Measurements from ENCODE around the gene S100A3.

DNA sequence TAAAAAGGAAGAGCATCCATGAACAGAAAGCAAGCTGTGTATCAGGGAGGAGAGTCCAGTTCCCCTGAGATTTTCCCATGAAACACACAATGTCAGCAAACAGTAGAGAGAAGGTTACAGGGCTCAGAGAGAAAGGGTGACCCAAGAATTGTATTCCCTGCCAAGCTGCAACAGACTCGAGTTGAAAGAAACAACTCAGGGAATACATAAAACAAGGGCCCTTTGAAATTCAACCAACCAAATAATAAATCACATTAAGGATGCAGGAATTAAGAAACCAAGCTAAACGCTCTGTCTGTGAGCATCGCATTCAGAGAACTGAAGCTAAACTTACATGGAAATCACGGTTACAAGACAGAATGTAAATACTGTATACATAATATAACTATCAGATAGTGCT lies 43.7 kb upstream of the S100A3 start:
- TF ChIP-seq, protein P1, sequence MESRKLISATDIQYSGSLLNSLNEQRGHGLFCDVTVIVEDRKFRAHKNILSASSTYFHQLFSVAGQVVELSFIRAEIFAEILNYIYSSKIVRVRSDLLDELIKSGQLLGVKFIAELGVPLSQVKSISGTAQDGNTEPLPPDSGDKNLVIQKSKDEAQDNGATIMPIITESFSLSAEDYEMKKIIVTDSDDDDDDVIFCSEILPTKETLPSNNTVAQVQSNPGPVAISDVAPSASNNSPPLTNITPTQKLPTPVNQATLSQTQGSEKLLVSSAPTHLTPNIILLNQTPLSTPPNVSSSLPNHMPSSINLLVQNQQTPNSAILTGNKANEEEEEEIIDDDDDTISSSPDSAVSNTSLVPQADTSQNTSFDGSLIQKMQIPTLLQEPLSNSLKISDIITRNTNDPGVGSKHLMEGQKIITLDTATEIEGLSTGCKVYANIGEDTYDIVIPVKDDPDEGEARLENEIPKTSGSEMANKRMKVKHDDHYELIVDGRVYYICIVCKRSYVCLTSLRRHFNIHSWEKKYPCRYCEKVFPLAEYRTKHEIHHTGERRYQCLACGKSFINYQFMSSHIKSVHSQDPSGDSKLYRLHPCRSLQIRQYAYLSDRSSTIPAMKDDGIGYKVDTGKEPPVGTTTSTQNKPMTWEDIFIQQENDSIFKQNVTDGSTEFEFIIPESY (IDR thresholded peaks at IDR 0.05) = no peak
- TF ChIP-seq, protein P2, sequence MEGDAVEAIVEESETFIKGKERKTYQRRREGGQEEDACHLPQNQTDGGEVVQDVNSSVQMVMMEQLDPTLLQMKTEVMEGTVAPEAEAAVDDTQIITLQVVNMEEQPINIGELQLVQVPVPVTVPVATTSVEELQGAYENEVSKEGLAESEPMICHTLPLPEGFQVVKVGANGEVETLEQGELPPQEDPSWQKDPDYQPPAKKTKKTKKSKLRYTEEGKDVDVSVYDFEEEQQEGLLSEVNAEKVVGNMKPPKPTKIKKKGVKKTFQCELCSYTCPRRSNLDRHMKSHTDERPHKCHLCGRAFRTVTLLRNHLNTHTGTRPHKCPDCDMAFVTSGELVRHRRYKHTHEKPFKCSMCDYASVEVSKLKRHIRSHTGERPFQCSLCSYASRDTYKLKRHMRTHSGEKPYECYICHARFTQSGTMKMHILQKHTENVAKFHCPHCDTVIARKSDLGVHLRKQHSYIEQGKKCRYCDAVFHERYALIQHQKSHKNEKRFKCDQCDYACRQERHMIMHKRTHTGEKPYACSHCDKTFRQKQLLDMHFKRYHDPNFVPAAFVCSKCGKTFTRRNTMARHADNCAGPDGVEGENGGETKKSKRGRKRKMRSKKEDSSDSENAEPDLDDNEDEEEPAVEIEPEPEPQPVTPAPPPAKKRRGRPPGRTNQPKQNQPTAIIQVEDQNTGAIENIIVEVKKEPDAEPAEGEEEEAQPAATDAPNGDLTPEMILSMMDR (IDR thresholded peaks at IDR 0.05; ENCODE audit: low read depth, low read length, missing input control) = no peak
- TF ChIP-seq, protein P3, sequence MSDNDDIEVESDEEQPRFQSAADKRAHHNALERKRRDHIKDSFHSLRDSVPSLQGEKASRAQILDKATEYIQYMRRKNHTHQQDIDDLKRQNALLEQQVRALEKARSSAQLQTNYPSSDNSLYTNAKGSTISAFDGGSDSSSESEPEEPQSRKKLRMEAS (IDR thresholded peaks at IDR 0.05) = no peak
- TF ChIP-seq YY1 (IDR thresholded peaks at IDR 0.05) = no peak
- no peak for TF ChIP-seq RAD21 (IDR thresholded peaks at IDR 0.05)
- TF ChIP-seq TAF1 (conservative IDR thresholded peaks at IDR 0.05) = no peak
- no peak for TF ChIP-seq SP1 (IDR thresholded peaks at IDR 0.05)
- TF ChIP-seq, protein P4, sequence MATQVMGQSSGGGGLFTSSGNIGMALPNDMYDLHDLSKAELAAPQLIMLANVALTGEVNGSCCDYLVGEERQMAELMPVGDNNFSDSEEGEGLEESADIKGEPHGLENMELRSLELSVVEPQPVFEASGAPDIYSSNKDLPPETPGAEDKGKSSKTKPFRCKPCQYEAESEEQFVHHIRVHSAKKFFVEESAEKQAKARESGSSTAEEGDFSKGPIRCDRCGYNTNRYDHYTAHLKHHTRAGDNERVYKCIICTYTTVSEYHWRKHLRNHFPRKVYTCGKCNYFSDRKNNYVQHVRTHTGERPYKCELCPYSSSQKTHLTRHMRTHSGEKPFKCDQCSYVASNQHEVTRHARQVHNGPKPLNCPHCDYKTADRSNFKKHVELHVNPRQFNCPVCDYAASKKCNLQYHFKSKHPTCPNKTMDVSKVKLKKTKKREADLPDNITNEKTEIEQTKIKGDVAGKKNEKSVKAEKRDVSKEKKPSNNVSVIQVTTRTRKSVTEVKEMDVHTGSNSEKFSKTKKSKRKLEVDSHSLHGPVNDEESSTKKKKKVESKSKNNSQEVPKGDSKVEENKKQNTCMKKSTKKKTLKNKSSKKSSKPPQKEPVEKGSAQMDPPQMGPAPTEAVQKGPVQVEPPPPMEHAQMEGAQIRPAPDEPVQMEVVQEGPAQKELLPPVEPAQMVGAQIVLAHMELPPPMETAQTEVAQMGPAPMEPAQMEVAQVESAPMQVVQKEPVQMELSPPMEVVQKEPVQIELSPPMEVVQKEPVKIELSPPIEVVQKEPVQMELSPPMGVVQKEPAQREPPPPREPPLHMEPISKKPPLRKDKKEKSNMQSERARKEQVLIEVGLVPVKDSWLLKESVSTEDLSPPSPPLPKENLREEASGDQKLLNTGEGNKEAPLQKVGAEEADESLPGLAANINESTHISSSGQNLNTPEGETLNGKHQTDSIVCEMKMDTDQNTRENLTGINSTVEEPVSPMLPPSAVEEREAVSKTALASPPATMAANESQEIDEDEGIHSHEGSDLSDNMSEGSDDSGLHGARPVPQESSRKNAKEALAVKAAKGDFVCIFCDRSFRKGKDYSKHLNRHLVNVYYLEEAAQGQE (IDR thresholded peaks at IDR 0.05) = no peak
- TF ChIP-seq, protein P5, sequence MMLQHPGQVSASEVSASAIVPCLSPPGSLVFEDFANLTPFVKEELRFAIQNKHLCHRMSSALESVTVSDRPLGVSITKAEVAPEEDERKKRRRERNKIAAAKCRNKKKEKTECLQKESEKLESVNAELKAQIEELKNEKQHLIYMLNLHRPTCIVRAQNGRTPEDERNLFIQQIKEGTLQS (IDR thresholded peaks at IDR 0.05) = no peak
- TF ChIP-seq HNF4G (IDR thresholded peaks at IDR 0.05) = no peak
- TF ChIP-seq JUND (IDR thresholded peaks at IDR 0.05) = no peak
